IPS-18a (cell line): ENCODE data around the gene RTEL1.

Experiments
- H3K27ac ChIP-seq: one replicate; pipeline ENCODE4 v1.5.1; 2013; ENCODE audit warnings: low read length
- H3K27me3 ChIP-seq: one replicate; pipeline ENCODE4 v1.6.1; 2013; ENCODE audit warnings: mild to moderate bottlenecking, low read length; ENCODE audit not compliant: control insufficient read depth, insufficient read depth
- H3K36me3 ChIP-seq: one replicate; pipeline ENCODE4 v1.6.1; 2013; ENCODE audit warnings: low read depth, low read length; ENCODE audit not compliant: control insufficient read depth
- H3K4me1 ChIP-seq: one replicate; pipeline ENCODE4 v1.6.1; 2013; ENCODE audit warnings: low read depth, low read length; ENCODE audit not compliant: control insufficient read depth
- H3K4me3 ChIP-seq: one replicate; pipeline ENCODE4 v1.5.1; 2013; ENCODE audit warnings: low read length
- H3K9ac ChIP-seq: one replicate; pipeline ENCODE4 v1.6.1; 2013; ENCODE audit warnings: mild to moderate bottlenecking, low read length, moderate library complexity
- H3K9me3 ChIP-seq: one replicate; pipeline ENCODE4 v1.6.1; 2013; ENCODE audit warnings: low read depth, low read length; ENCODE audit not compliant: control insufficient read depth

The RTEL1 gene

GRCh38 chr20:63702036-63702665 lies 44.0 kb downstream of the RTEL1 start:
- no peaks in the 10 kb centered on the region for H3K9me3 ChIP-seq
- no peak overlapping the region for H3K27ac ChIP-seq
- peaks cover 3% of the 10 kb centered on the region for H3K4me1 ChIP-seq
- H3K36me3 ChIP-seq: peaks cover 24% of the 10 kb centered on the region
- no peak overlapping the region for H3K4me3 ChIP-seq
- no peaks in the 10 kb centered on the region for H3K27me3 ChIP-seq
- no peak overlapping the region for H3K9ac ChIP-seq

- Histone ChIP-seq H3K27ac (no peak overlapping the region), H3K36me3 (peaks cover 24% of the 10 kb centered on the region), H3K4me3 (no peak overlapping the region), H3K27me3 (no peaks in the 10 kb centered on the region), H3K4me1 (peaks cover 3% of the 10 kb centered on the region), H3K9ac (no peak overlapping the region), H3K9me3 (no peaks in the 10 kb centered on the region)
Observed at GRCh38 chr20:63702751-63703470, 44.8 kb downstream of the RTEL1 start.

DNA sequence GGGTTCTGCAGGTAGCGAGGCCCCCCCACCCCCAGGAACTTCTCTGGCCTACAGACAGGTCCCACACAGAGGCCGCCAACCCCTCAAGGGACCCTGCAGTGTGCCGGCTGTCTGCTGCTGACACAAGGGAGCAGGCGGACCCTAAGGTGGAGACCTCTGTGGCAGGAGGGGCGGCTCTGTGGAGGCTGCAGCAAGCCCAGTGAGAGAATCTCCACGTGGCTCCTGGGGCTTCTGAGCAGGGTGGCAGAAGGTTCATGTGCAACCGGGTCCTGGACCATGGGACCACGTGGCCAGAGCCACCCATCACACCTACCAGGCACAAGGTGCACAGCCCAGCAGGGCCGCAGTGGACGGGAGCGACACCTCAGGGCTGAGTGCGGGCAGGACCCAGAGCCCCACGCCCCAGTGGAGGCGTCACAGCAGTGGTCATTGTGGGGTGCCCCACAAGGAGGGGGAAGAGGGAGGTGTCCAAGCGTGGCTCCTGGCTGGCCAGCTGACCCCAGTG lies 45.4 kb downstream of the RTEL1 start:
- H3K27me3 ChIP-seq: no peaks in the 10 kb centered on the region
- no peak overlapping the region for H3K9ac ChIP-seq
- no peak overlapping the region for H3K27ac ChIP-seq
- H3K36me3 ChIP-seq: peaks cover 24% of the 10 kb centered on the region
- H3K4me1 ChIP-seq: peaks cover 3% of the 10 kb centered on the region
- no peaks in the 10 kb centered on the region for H3K9me3 ChIP-seq
- no peak overlapping the region for H3K4me3 ChIP-seq

DNA sequence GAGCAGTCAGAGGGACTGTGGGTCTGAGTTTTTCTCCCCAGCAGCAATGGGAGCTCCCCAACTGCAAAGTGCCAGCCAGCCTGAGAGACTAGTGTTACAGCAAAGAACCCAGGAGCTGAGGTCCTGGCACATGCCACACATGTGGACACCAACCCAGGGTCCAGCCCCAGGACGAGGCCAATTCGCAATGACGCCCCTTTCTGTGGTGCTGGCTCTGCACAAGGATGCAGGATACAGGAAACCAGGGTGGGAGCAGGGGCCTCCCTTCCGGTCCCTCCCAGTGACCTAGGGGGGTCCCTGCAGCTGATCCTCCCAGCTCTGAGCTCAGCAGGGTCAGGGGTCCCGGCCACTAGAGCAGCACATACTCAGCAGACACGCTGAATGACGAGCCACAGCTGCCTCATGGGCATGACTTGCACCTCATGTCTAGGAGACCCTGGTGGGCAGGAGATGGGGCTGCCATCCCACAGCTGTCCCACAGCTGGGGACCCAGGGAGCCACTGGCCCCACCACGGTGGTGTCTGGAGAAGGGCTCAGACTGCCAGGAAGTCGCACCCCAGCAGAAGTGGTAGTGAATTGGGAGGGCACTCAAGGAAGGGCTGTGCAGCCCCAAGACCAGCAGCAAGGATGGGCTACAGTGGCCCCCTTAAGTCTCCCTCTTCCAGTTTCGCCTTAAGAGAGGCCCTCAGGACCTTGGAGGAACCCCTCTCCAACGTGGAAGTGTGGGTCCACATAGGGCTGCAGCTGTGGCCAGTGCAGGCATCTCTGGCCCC lies 46.0 kb downstream of the RTEL1 start:
- Histone ChIP-seq H3K36me3 (peaks cover 26% of the 10 kb centered on the region), H3K27me3 (no peaks in the 10 kb centered on the region), H3K9ac (no peak overlapping the region), H3K4me3 (no peak overlapping the region), H3K4me1 (peaks cover 3% of the 10 kb centered on the region), H3K9me3 (no peaks in the 10 kb centered on the region), H3K27ac (no peak overlapping the region)

- no peak overlapping the region for H3K27ac ChIP-seq
- H3K9me3 ChIP-seq: no peaks in the 10 kb centered on the region
- H3K27me3 ChIP-seq: no peaks in the 10 kb centered on the region
- H3K4me1 ChIP-seq: peaks cover 3% of the 10 kb centered on the region
- peaks cover 30% of the 10 kb centered on the region for H3K36me3 ChIP-seq
- no peak overlapping the region for H3K9ac ChIP-seq
- no peak overlapping the region for H3K4me3 ChIP-seq
Observed at GRCh38 chr20:63704749-63705117, 46.6 kb downstream of the RTEL1 start.

- H3K27ac ChIP-seq: no peak overlapping the region
- no peaks in the 10 kb centered on the region for H3K27me3 ChIP-seq
- H3K36me3 ChIP-seq: peaks cover 31% of the 10 kb centered on the region
- no peak overlapping the region for H3K4me3 ChIP-seq
- H3K9ac ChIP-seq: no peak overlapping the region
- H3K4me1 ChIP-seq: peaks cover 3% of the 10 kb centered on the region
- H3K9me3 ChIP-seq: no peaks in the 10 kb centered on the region
Observed at GRCh38 chr20:63705232-63706026, 47.3 kb downstream of the RTEL1 start.

DNA sequence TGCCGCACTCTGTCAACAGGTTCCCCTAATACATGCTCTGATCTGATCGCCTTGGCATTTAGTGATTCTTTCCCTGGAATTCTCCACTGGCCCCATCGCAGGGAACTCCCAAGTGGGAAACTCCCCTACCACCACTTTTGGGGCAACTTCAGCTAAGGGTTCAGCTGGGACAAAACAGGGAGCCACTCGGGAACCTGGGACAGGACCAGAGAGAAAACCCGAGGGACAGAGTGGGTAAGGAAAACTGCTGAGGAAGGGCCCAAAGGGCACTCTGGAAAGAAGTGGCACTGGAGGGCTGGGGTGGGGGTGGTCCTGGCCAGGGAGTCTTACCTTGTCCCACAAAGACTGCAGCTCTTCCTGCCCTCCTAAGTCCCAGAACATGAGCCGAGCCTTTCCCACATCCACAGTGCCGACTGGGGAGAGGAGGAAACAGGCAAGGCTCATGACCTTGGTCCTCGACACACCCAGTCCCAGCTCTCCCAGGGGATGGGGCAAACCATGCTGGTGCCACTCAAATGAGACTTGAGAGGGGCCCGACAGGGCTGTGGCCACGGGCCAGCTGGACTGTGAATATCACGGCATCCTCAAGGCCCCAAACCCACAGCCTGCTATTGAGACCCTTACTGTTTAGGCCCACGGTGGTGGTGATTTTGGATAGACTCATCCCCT lies 48.0 kb downstream of the RTEL1 start:
- H3K36me3 ChIP-seq: peaks cover 38% of the 10 kb centered on the region
- no peak overlapping the region for H3K9ac ChIP-seq
- peak overlapping the region; percentile 81 for H3K4me3 ChIP-seq

DNA sequence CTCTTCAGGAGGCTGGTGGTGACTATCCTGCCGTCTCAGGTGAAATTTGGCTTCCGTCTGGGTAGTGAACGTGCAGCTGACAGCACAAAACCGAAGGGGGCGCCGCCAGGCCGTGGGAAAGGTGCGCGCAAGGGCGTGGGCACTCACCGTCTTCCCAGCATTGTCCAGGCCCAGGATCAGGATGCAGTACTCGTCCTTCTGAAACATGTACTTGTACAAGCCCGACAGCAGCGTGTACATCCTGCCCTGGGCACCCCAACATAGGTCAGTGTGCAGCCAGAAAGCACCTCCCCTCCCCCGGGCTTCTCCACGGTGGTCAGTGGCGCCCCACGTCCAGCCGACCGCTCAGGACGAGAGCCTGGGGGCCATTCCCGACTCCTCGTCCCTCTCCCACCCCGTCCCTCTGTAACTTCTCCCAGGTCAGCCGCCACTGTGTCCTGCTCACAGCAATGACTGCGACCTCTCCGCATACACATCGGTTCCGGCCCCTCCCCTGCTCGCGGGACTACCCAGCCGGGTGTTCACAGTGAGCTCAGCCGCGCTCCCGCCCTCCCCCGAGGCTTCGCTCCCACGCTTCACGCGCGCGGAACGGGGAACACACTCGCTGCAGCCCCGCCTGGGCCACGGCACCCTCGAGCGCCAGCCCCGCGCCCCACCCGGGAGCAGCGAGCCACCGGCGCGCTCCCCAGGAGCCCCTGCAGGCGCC lies 48.9 kb downstream of the RTEL1 start:
- Histone ChIP-seq H3K9me3 (no peaks in the 10 kb centered on the region), H3K4me3 (peak overlapping the region; percentile 81), H3K9ac (peak overlapping the region; percentile 54), H3K4me1 (peaks cover 3% of the 10 kb centered on the region), H3K27ac (no peak overlapping the region), H3K27me3 (no peaks in the 10 kb centered on the region), H3K36me3 (peaks cover 44% of the 10 kb centered on the region)

More for the DNA sequence above, 48.0 kb downstream of the RTEL1 start:
- H3K27me3 ChIP-seq: no peaks in the 10 kb centered on the region
- no peak overlapping the region for H3K27ac ChIP-seq
- no peaks in the 10 kb centered on the region for H3K9me3 ChIP-seq
- peaks cover 3% of the 10 kb centered on the region for H3K4me1 ChIP-seq

DNA sequence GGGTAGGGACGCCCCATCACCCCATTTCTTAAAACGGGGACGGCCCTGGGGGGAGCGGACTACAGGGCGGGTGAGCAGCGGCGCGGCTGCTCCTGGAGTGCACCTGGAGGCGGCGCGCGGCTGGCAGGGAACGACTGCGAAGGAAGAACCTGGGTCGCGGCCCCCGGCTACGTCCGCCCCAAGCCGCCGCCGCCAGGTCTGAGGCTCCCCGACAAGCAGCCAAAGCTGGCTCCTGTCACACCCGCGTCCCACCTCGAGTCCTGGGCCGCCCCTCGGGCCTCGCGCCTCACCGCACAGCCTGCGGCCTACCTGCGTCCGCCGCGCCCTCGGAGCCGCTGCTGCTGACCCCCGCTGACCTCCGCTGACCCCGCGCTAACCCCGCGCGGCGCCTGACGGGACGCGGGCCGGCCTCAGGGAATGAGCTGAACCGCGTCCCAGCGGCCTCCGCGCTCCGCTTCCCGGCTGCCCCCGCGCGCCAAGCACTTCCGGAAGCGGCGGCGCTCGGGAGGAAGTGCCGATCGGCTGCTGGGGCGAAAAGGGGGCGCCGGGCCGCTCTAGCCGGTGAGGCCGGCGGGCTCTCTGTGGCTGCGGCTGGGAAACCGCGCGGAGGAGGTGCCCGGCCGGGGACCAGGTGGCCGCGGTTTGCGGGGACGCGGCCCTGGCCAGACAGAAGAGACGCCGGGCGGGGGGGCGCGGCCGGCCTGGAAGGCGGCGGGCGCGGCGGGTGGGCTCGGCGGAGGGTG lies 49.6 kb downstream of the RTEL1 start, which contains the start of the genes ARFRP1 and ZGPAT:
Gene ARFRP1 (minus strand): TSS at position 419 of the 743 bp plus-strand sequence. CDS start 885 bp downstream, outside the sequence.
Gene ZGPAT (plus strand): TSS at position 482 of the 743 bp plus-strand sequence. CDS start 542 bp downstream, outside the sequence.
- Histone ChIP-seq H3K9ac (peak within 1 kb of the TSS; percentile 54), H3K27ac (no peak within 1 kb of the TSS), H3K9me3 (no peaks in the 10 kb centered on the region), H3K4me1 (peaks cover 3% of the 10 kb centered on the region), H3K27me3 (no peaks in the 10 kb centered on the region), H3K4me3 (peak within 1 kb of the TSS; percentile 81), H3K36me3 (peaks cover 47% of the 10 kb centered on the region)
